Measurements from ENCODE around the gene DTL.

DNA sequence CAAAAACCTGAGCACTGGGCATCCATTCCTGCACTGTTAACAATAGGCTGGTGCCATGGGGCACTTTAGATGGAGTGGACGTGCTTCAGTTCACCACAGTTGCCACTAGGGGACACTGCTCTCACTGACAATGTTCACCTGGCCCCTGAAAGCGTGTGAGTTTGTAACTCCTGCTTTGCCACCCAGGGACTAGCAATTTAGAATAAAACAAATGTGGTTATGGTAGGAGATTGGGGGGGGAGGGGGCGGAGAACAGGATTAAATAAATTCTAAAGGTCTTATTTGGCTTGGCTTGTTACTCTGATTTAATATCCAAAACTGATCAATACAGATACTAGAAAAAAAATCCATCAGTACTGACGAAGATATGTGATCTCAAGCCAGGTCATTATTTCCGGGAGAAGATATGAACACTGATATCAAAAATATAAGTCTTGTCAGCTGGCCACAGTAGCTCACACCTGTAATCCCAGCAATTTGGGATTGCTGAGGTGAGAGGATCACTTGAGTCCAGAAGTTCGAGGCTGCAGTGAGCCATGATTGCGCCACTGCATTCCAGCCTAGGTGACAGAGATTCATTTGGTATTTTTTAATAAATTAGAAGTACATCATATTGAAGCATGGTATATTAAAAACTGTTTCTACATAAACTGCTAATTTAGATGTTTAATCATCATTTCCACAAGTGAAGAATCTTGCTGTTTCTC lies 23.4 kb upstream of the DTL start:
- no peak for TF ChIP-seq EZH2 (IDR thresholded peaks at IDR 0.05)
- TF ChIP-seq, protein P1, sequence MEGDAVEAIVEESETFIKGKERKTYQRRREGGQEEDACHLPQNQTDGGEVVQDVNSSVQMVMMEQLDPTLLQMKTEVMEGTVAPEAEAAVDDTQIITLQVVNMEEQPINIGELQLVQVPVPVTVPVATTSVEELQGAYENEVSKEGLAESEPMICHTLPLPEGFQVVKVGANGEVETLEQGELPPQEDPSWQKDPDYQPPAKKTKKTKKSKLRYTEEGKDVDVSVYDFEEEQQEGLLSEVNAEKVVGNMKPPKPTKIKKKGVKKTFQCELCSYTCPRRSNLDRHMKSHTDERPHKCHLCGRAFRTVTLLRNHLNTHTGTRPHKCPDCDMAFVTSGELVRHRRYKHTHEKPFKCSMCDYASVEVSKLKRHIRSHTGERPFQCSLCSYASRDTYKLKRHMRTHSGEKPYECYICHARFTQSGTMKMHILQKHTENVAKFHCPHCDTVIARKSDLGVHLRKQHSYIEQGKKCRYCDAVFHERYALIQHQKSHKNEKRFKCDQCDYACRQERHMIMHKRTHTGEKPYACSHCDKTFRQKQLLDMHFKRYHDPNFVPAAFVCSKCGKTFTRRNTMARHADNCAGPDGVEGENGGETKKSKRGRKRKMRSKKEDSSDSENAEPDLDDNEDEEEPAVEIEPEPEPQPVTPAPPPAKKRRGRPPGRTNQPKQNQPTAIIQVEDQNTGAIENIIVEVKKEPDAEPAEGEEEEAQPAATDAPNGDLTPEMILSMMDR (IDR thresholded peaks at IDR 0.05 in 2 of 3, conservative IDR thresholded peaks at IDR 0.05 in 1 of 3; ENCODE audit: borderline replicate concordance in 1 of 3, insufficient read depth in 1 of 3, low read depth in 2 of 3, low read length in 2 of 3) = peak; percentile 85 to 99 (median 96)
- no peak for TF ChIP-seq EGR1 (IDR thresholded peaks at IDR 0.05; ENCODE audit: low read depth)
- TF ChIP-seq SIN3A (IDR thresholded peaks at IDR 0.05; ENCODE audit: low read depth) = no peak
- TF ChIP-seq POLR2AphosphoS5 (IDR thresholded peaks at IDR 0.05; ENCODE audit: low read depth, low read length) = no peak
- no peak for TF ChIP-seq POLR2A (IDR thresholded peaks at IDR 0.05; ENCODE audit: borderline replicate concordance, extremely low read depth, insufficient read depth, insufficient read length)
- TF ChIP-seq EZH2phosphoT487 (IDR thresholded peaks at IDR 0.05; ENCODE audit: borderline replicate concordance) = no peak
- no peak for TF ChIP-seq REST (IDR thresholded peaks at IDR 0.05; ENCODE audit: low read depth)
- TF ChIP-seq ATF3 (IDR thresholded peaks at IDR 0.05) = no peak
- no peak for TF ChIP-seq ZBTB33 (IDR thresholded peaks at IDR 0.05; ENCODE audit: extremely low read depth, insufficient replicate concordance, low read length)
- no peak for TF ChIP-seq MAX (IDR thresholded peaks at IDR 0.05)
- TF ChIP-seq CEBPB (IDR thresholded peaks at IDR 0.05; ENCODE audit: low read depth) = peak; percentile 20; the same call in 1 of the 2 replicates
- peak; percentile 52; the same call in 1 of the 2 replicates for TF ChIP-seq CBX3 (IDR thresholded peaks at IDR 0.05; ENCODE audit: low read depth)

Measured in HCT116 (cell line).